HG02981 (cell line): ENCODE data around the gene ARSG.
"Not testable (repeated sequence)": the region's sequence is repeated elsewhere in the genome, so short reads cannot be mapped to it uniquely, and the experiment has no call there.

Experiments
- ATAC-seq: cut with Tn5 transposase; IDR thresholded peaks from one replicate; pipeline ENCODE4 v1.9.1; 2021; ENCODE audit warnings: mild to moderate bottlenecking, moderate library complexity; ENCODE audit not compliant: unreplicated experiment

The ARSG gene

DNA sequence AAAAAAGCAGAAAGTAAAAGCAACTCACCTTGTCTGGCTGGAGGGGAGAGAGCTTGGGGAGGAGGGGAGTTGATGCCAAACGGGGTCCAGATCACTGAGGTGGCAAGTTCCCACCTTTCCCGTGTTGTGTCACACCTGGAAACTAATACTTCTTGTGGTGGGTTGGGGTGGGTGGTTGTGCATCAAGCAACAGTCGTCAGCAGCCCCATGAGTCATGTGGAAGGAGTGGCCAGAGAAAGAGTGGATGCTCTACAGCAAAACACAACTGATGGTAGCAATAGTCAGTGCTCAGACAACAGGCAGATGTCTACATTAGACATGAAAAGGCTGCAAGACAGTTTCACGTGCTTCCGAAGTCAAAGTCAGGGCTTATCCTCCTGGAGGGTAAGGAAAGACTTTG, 35.4 kb downstream of the ARSG start:
- no peak for ATAC-seq

DNA sequence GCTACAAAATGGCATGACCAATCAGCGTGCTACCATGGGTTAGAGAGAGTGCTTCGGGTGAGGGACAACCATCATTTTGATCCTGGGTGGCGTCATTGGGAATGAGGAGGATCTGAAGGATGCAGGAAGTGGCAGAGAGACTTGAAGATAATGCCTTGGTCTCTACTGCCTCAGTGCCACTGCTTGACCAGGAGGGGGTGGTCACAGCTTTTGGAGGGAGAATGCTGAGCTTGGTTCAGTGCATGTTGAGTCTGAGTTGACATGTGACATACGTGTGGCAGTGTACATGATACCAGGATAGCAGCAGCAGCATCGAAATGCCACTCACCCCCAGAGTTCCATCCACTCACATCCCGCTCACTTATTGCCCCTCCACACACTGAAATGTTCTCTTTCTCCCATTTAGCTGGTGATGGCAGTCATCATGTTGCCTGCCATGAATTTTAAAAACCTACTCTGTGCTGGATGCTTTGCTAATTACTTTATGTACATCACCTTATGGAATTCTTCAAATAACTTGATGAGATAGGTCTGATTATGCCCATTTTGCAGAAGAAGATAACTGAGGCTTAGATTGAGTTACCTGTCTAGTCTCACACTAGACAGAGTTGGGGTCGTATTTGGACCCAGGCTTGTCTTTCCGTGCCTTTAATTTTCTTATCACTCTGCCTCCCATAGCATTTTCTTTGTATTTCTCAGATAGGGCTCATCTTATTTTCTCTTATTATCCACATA, 36.7 kb downstream of the ARSG start:
- ATAC-seq = no peak

GRCh38 chr17:68328676-68329075, 37.4 kb downstream of the ARSG start:
- no peak for ATAC-seq

DNA sequence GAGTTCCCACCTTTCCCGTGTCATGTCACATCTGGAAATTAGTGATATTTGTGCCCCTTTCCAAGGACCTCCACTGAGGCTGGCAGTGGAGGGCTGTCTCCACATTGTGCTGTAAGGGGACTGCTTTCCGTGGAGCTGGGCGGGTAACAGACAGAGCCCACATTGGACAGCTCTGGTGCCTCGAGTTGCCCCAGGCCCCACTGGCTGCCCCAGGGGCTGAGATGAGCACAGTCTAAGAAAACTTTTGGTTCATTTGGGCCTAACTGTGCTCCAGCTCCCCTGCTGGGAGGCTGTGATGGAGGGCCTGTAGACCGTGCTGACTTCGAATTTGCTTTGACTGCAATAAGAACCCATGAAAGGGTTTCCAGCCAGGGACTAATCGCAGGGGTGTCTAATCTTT, 38.0 kb downstream of the ARSG start:
- no peak for ATAC-seq

DNA sequence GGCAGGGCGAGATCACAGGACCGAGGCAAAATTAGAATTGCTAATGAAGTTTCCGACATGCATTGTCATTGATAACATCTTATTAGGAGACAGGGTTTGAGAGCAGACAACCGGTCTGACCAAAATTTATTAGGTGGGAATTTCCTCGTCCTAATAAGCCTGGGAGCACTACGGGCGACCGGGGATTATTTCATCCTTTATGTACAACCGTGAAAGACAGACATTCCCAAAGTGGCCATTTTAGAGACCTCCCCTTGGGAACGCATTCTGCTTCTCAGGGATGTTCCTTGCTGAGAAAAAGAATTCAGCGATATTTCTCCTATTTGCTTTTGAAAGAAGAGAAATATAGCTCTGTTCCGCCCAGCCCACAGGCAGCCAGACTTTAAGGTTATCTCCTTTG, 40.6 kb downstream of the ARSG start:
- not testable (repeated sequence) for ATAC-seq

GRCh38 chr17:68334393-68334792, 43.1 kb downstream of the ARSG start:
- ATAC-seq = no peak

DNA sequence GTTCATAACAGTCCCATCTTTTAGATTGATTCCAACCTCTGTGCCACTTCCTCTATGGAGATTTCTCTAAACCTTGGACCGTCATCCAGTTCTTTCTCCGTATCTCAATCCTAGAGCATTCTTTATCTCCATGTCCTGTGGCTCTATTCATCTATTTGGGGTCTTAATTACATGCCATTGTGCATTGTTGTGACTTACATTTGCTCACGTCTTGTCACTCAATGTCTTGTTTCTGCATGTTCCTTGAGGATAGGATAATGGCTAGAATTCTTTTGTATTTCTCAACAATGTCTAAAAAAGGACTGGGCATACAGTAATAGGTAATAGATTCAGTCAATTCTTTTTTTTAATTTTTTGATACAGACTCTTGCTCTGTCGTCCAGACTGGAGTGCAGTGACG, 50.2 kb downstream of the ARSG start:
- no peak for ATAC-seq

GRCh38 chr17:68343976-68344375, 52.7 kb downstream of the ARSG start:
- no peak for ATAC-seq

DNA sequence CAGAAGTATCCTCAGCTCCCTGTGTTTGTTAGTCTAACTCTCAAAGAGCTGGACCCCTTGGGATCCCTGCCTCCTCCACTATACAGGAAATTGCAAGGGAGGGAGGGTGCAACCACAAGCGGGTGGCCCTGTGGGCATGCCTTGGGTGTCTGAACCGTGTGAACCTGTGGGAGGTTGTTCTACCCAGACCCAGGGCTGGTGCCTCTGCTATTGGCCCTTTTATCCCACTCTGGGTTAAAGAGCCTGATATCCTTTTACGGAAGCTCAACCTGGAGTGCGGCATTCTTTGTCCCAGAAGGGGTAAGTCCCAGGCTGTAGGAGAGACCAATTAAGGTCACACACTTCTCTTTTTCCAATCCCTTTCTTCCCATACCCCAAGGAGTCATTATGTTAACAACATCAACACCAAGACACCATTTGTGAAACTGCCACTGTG, 53.4 kb downstream of the ARSG start:
- no peak for ATAC-seq

DNA sequence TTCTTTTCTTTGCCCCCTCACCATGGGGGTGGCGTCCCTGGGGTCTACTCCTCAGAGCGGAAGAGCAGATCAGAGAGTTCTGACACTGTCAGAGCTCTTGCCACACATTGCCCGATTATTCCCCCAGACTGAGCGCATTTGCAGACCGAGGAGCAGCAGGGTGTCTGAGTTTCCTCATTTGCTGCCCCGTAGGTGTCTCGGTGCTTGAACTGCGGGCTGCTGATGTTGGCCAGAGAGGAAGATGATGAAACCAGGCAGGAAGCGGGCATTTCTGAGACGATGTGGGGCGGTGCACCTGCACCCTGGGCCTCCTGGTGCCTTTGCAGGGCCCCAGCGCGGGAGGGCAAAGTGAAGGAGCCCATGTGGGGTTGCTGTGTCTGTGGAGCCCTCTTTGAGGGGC, 55.2 kb downstream of the ARSG start:
- ATAC-seq = peak; percentile 71

DNA sequence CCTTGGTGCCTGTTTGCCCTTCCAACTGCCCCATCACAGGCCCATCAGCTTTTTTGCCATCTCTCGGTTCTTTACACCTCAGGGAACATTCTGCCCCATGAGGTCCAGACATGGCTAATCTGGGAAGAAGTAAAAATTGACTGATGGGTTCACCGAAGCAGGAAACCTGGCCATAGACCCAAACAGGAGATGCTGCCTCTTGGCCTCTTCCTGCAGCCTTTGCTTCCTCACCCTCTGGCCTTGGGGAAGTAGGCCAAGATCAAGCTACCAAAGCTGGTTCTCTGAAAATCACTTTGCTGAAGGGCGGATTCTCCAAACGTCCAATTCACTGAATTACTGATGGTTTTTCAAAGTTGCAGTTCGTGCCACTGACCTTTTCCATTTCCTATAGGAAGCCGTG, 56.1 kb downstream of the ARSG start:
- no peak for ATAC-seq

DNA sequence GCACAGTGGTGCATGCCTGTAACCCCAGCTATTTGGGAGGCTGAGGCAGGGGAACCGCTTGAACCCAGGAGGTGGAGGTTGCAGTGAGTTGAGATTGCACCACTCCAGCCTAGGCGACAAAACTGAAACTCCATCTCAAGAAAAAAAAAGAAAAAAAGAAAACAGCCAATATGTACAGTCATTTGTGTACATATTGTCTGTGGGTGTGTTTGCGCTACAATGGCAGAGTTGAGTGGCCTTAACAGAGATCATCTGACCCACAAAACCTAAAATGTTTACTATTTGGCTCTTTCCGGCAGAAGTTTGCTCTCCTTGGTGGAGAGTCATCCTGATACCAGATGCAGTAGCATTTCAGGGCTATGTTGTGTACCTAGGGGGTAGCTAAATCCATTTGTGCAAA, 57.9 kb downstream of the ARSG start:
- ATAC-seq = no peak

GRCh38 chr17:68351395-68351794, 60.1 kb downstream of the ARSG start:
- no peak for ATAC-seq

DNA sequence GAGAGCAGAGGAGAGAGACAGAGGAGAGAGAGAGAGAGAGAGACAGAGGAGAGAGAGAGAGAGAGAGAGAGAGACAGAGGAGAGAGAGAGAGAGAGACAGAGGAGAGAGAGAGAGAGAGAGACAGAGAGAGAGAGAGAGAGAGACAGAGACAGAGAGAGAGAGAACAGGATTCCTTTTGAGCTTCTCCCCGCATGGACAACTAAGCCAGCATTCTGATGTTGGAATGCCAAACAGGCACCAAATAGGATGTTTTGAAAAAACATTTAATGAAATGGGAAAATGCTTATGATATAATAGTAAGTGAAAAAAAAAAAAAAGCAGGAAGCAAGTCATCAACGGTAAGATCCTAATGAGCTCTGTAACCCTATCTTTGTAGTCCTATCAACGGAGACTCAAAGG, 60.7 kb downstream of the ARSG start:
- ATAC-seq = no peak

- not testable (repeated sequence) for ATAC-seq
Observed at GRCh38 chr17:68352671-68353070, 61.4 kb downstream of the ARSG start.

GRCh38 chr17:68353111-68353521, 61.8 kb downstream of the ARSG start:
- ATAC-seq = no peak

- ATAC-seq = not testable (repeated sequence)
Observed at GRCh38 chr17:68354311-68354710, 63.0 kb downstream of the ARSG start.

- not testable (repeated sequence) for ATAC-seq
Observed at GRCh38 chr17:68355108-68355507, 63.8 kb downstream of the ARSG start.

GRCh38 chr17:68356520-68356919, 65.2 kb downstream of the ARSG start:
- ATAC-seq = peak; percentile 90

- ATAC-seq = no peak
Observed at GRCh38 chr17:68356949-68357455, 65.7 kb downstream of the ARSG start.

DNA sequence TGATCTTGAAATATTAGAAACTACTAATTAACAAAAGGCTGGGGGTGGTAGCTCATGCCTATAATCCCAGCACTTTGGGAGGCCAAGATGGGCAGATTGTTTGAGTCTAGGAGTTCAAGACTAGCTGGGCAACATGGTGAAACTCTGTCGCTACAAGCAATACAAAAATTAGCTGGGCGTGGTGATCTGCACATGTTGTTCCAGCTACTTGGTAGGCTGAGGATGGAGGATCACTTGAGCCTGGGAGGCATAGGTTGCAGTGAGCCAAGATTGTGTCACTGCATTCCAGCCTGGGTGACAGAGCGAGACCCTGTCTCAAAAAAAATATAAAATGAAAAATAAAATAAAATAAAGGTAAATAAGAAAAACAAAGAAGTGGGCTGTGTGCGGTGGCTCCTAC, 66.6 kb downstream of the ARSG start:
- ATAC-seq = no peak

DNA sequence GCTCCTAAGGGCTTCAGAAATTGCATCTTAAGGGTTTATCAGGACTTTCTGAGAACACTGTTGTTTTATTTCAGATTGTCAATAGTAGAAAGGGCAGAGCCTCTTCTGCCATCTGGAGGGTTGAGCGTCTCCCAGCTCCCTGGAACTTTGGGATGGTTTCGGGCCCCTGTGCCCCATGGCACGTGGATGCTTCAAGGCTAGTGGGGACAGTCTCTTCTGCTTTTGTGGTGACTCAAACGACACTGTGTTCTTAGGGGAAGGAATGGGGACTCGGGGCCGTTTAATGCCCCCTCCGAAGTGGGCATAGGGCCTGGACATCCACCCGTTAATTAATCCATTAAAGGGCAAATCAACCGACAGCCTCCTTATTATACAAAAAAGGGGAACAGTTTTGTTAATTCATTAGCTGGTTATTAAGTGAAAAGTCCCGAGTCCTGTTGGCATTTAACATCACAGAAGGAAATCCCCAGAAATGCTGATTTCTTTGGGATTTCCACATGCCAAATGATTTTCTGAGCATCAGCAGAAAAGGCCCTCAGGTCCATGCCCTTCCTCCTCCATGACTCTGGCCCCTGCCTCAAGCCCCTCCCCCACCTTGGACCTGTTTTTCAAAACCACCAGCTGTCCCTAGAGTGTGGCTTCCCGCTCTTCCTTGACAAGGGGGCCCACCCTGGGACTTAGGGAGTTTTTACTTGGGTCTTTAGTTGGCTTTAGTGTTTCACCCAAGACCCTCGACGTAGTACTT, 68.7 kb downstream of the ARSG start:
- ATAC-seq = no peak
